HL-60 (cell line): ENCODE measurements around the gene SIPA1L3.

Experiments
- DNase-seq, 2 experiments: peaks; one replicate each; pipeline ENCODE4 v3.0.0-alpha.2; 2010 to 2020; ENCODE audit warnings: low read depth in 1 of 2, low spot score in 1 of 2
- H3K27ac ChIP-seq: fragments of 250-450 bp; sonication (Bioruptor Pico); replicated peaks from 2 replicates; pipeline ENCODE4 v1.5.1; 2020; ENCODE audit warnings: mild to moderate bottlenecking, moderate library complexity
- H3K27me3 ChIP-seq: fragments of 250-450 bp; sonication (Bioruptor Pico); 2 replicates; pipeline ENCODE4 v1.5.1; 2021; ENCODE audit warnings: mild to moderate bottlenecking, moderate library complexity; ENCODE audit not compliant: insufficient read depth, poor library complexity, severe bottlenecking
- H3K4me3 ChIP-seq: replicated peaks from 2 replicates; pipeline ENCODE4 v1.5.1; 2011; ENCODE audit warnings: mild to moderate bottlenecking, control low read depth, low read length; ENCODE audit not compliant: insufficient read depth
- GABPA ChIP-seq: IDR thresholded peaks from 2 replicates; pipeline ENCODE4 v1.6.1; 2012; ENCODE audit warnings: low read depth
- POLR2AphosphoS5 ChIP-seq: IDR thresholded peaks from 2 replicates; pipeline ENCODE4 v1.6.1; 2012; ENCODE audit warnings: low read depth
- SPI1 ChIP-seq: IDR thresholded peaks from 2 replicates; pipeline ENCODE4 v1.6.1; 2012; ENCODE audit warnings: low read depth, mild to moderate bottlenecking, borderline replicate concordance
- TF ChIP-seq, protein P1 (sequence below): IDR thresholded peaks from one replicate; pipeline ENCODE4 v1.5.1; 2011; ENCODE audit warnings: low read length, control low read depth, inconsistent platforms; ENCODE audit not compliant: insufficient read depth
- TF ChIP-seq, protein P2 (sequence below): IDR thresholded peaks from 2 replicates; pipeline ENCODE4 v1.6.1; 2012; ENCODE audit warnings: low read depth; ENCODE audit not compliant: insufficient replicate concordance

Gene SIPA1L3

DNA sequence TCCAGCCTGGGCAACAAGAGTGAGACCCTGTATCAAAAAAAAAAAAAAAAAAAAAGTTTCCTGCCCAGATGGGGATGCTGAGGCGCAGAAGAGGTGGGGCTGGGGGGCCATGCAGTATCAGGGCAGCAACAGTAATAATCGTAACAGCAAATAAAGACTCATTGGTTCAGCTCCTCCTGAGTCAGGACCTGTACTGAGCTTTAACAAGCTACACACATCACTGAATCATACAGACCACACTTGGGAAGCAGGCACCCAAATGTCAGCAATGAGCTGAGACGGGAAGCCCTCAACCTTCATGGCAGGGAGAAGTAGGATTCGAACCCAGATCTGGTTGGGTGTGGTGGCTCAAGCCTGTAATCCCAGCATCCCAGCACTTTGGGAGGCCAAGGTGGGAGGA lies 327.6 kb downstream of the SIPA1L3 start:
- no peak for DNase-seq
- Histone ChIP-seq H3K27me3 (peaks cover 11% of the 10 kb centered on the region), H3K27ac (no peak overlapping the region), H3K4me3 (no peak overlapping the region)
- no peak for TF ChIP-seq POLR2AphosphoS5
- TF ChIP-seq GABPA = no peak
- TF ChIP-seq, protein P1, sequence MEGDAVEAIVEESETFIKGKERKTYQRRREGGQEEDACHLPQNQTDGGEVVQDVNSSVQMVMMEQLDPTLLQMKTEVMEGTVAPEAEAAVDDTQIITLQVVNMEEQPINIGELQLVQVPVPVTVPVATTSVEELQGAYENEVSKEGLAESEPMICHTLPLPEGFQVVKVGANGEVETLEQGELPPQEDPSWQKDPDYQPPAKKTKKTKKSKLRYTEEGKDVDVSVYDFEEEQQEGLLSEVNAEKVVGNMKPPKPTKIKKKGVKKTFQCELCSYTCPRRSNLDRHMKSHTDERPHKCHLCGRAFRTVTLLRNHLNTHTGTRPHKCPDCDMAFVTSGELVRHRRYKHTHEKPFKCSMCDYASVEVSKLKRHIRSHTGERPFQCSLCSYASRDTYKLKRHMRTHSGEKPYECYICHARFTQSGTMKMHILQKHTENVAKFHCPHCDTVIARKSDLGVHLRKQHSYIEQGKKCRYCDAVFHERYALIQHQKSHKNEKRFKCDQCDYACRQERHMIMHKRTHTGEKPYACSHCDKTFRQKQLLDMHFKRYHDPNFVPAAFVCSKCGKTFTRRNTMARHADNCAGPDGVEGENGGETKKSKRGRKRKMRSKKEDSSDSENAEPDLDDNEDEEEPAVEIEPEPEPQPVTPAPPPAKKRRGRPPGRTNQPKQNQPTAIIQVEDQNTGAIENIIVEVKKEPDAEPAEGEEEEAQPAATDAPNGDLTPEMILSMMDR = no peak
- TF ChIP-seq, protein P2, sequence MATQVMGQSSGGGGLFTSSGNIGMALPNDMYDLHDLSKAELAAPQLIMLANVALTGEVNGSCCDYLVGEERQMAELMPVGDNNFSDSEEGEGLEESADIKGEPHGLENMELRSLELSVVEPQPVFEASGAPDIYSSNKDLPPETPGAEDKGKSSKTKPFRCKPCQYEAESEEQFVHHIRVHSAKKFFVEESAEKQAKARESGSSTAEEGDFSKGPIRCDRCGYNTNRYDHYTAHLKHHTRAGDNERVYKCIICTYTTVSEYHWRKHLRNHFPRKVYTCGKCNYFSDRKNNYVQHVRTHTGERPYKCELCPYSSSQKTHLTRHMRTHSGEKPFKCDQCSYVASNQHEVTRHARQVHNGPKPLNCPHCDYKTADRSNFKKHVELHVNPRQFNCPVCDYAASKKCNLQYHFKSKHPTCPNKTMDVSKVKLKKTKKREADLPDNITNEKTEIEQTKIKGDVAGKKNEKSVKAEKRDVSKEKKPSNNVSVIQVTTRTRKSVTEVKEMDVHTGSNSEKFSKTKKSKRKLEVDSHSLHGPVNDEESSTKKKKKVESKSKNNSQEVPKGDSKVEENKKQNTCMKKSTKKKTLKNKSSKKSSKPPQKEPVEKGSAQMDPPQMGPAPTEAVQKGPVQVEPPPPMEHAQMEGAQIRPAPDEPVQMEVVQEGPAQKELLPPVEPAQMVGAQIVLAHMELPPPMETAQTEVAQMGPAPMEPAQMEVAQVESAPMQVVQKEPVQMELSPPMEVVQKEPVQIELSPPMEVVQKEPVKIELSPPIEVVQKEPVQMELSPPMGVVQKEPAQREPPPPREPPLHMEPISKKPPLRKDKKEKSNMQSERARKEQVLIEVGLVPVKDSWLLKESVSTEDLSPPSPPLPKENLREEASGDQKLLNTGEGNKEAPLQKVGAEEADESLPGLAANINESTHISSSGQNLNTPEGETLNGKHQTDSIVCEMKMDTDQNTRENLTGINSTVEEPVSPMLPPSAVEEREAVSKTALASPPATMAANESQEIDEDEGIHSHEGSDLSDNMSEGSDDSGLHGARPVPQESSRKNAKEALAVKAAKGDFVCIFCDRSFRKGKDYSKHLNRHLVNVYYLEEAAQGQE = no peak
- TF ChIP-seq SPI1 = no peak

DNA sequence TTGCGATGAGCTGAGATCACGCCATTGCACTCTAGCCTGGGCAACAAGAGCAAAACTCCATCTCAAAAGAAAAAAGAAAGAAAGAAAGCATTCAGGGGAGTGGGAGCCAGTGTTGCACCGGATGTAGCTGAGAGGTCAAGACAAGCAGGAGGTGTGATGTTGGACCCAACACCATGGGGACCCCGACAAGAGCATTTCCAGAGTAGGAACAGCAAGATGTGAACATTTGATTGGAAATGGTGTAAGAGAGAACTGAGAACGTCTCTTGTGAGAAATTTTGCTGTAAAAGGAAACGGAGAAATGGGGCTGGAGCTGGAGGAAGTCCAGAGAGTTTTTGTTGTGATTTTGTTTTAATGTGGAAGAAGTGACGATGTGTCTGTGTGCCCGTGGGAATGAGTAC lies 332.8 kb downstream of the SIPA1L3 start:
- Histone ChIP-seq H3K27me3 (peaks cover 2% of the 10 kb centered on the region), H3K27ac (no peak overlapping the region), H3K4me3 (no peak overlapping the region)
- DNase-seq = no peak
- TF ChIP-seq, protein P2 = no peak

DNA sequence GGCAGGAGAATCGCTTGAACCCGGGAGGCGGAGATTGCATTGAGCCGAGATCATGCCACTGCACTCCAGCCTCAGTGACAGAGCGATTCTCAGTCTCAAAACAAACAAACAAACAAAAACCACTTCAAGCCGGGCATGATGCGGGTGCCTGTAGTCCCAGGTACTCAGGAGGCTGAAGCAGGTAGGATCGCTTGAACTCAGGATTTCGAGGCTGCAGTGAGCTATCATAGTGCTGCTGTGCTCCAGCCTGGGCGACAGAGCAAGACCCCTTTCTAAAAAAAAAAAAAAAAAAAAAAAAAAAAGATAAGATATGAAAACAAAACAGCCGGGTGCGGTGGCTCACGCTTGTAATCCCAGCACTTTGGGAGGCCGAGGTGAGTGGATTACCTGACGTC lies 336.3 kb downstream of the SIPA1L3 start:
- Histone ChIP-seq H3K27me3 (peaks cover 2% of the 10 kb centered on the region), H3K4me3 (no peak overlapping the region), H3K27ac (no peak overlapping the region)
- DNase-seq = no peak
- TF ChIP-seq GABPA (no peak), SPI1 (no peak), POLR2AphosphoS5 (no peak)
- TF ChIP-seq, protein P1 = no peak
- TF ChIP-seq, protein P2 = no peak
